Endothelial cell of umbilical vein (primary cell): ENCODE data around the gene TOR1B. TPM values are rescaled to one million over a fixed set of nuclear protein-coding genes. Genes with fewer than 3 reads are reported as not detected.
"Not testable (repeated sequence)": the region's sequence is repeated elsewhere in the genome, so short reads cannot be mapped to it uniquely, and the experiment has no call there.

Source experiments
- BruUV-seq: library from RNA; stranded (reverse); fragments of 400-500 nt; replicated peaks from 2 replicates; lab custom pipeline; 2021; lab: Mats Ljungman, UMichigan
- CTCF ChIA-PET: fragments of 300-600, 350-600 bp; sonication (Branson Sonifier 250); formaldehyde crosslinking; loops from one replicate; lab custom pipeline; 2021; ENCODE audit warnings: antibody characterized with exemption, inconsistent platforms; lab: Charles Lee
- POLR2A ChIA-PET: fragments of 300-600, 350-600 bp; sonication (Branson Sonifier 250); formaldehyde crosslinking; loops from one replicate; lab custom pipeline; 2021; ENCODE audit warnings: antibody characterized with exemption, inconsistent platforms; lab: Charles Lee
- DNase-seq: peaks from one replicate; pipeline ENCODE4 v3.0.0-alpha.2; 2011; ENCODE audit warnings: low read depth, low spot score
- FAIRE-seq: peaks from 2 replicates; lab custom pipeline; 2011; peaks lifted over from hg19 to GRCh38; lab: Jason Lieb, UNC
- H2AFZ ChIP-seq: 2 replicates; pipeline ENCODE4 v1.6.0; 2012; ENCODE audit warnings: low read depth, low read length, control low read depth, inconsistent platforms
- H3K27ac ChIP-seq: 2 replicates; pipeline ENCODE4 v1.5.1; 2011; ENCODE audit warnings: low read depth, mild to moderate bottlenecking, control low read depth, low read length, moderate library complexity; ENCODE audit not compliant: insufficient read depth
- H3K27me3 ChIP-seq, 2 experiments: 2 replicates each; pipeline versions ENCODE4 v1.6.0 to v1.6.1; 2011; ENCODE audit warnings: low read length in 2 of 2, mixed read lengths in 1 of 2; ENCODE audit not compliant: control insufficient read depth in 2 of 2, insufficient read depth in 2 of 2
- H3K36me3 ChIP-seq, 2 experiments: 2 replicates in 1 of 2; 3 replicates in 1 of 2; pipeline ENCODE4 v1.5.1; 2011; ENCODE audit warnings: low read length in 2 of 2, mild to moderate bottlenecking in 1 of 2, moderate library complexity in 1 of 2; ENCODE audit not compliant: control insufficient read depth in 2 of 2, insufficient read depth in 2 of 2; ENCODE audit errors: extremely low read depth in 1 of 2
- H3K4me1 ChIP-seq: 3 replicates; pipeline ENCODE4 v1.5.1; 2011; ENCODE audit warnings: mild to moderate bottlenecking, low read length; ENCODE audit not compliant: control insufficient read depth, insufficient read depth; ENCODE audit errors: extremely low read depth
- H3K4me2 ChIP-seq: 2 replicates; pipeline ENCODE4 v1.6.1; 2011; ENCODE audit warnings: low read length, control low read depth, mixed read lengths; ENCODE audit not compliant: insufficient read depth
- H3K4me3 ChIP-seq, 3 experiments: fragments of 200-600 bp in 1 of 3; sonication (generic), shearing (Covaris generic) in 1 of 3; replicated peaks in 1 of 3; 2 replicates each; pipeline ENCODE4 v1.5.1; 2011 to 2016; ENCODE audit warnings: control low read depth in 3 of 3, low read length in 3 of 3, mild to moderate bottlenecking in 2 of 3, inconsistent platforms in 1 of 3, low read depth in 1 of 3, moderate library complexity in 1 of 3; ENCODE audit not compliant: insufficient read depth in 1 of 3
- H3K79me2 ChIP-seq: 2 replicates; pipeline ENCODE4 v1.6.0; 2012; ENCODE audit warnings: low read length, inconsistent platforms; ENCODE audit not compliant: control insufficient read depth, insufficient read depth
- H3K9ac ChIP-seq: replicated peaks from 2 replicates; pipeline ENCODE3; 2011; ENCODE audit warnings: low read length, control low read depth; ENCODE audit not compliant: insufficient read depth; ENCODE audit errors: extremely low read depth
- H3K9me1 ChIP-seq: replicated peaks from 3 replicates; pipeline ENCODE4 v1.6.0; 2011; ENCODE audit warnings: mild to moderate bottlenecking, low read length; ENCODE audit not compliant: control insufficient read depth, insufficient read depth; ENCODE audit errors: extremely low read depth
- H3K9me3 ChIP-seq: replicated peaks from 2 replicates; pipeline ENCODE4 v1.5.1; 2012; ENCODE audit warnings: low read length, inconsistent platforms; ENCODE audit not compliant: control insufficient read depth, insufficient read depth
- H4K20me1 ChIP-seq: replicated peaks from 2 replicates; pipeline ENCODE3; 2011; ENCODE audit warnings: mild to moderate bottlenecking, low read length; ENCODE audit not compliant: control insufficient read depth, insufficient read depth; ENCODE audit errors: extremely low read depth
- CTCF ChIP-seq, 2 donors: IDR thresholded peaks; 1 replicate in 1 of 2; 2 replicates in 1 of 2; pipeline ENCODE4 v1.5.1; 2011; ENCODE audit warnings: low read length in 2 of 2, mild to moderate bottlenecking in 2 of 2, moderate library complexity in 2 of 2, control low read depth in 1 of 2, inconsistent platforms in 1 of 2, low read depth in 1 of 2; ENCODE audit not compliant: insufficient read depth in 1 of 2; ENCODE audit errors: extremely low read depth in 1 of 2
- JUN ChIP-seq: IDR thresholded peaks from 2 replicates; pipeline ENCODE4 v1.6.1; 2011; ENCODE audit warnings: borderline replicate concordance, low read depth; ENCODE audit not compliant: insufficient read length, insufficient read depth
- dilution Hi-C: fragments of 300-500 bp; cut with MboI; formaldehyde crosslinking; loops from one replicate; pipeline ENCODE4 v1.15.0; 2019; ENCODE audit warnings: low sequenced_read_pairs; ENCODE audit not compliant: extremely low pct_ligation_motif_present
- intact Hi-C: fragments of 100-400 bp; cut with micrococcal nuclease; formaldehyde crosslinking; loops from one replicate; pipeline ENCODE4 v1.10.0; 2022
- polyA plus RNA-seq, 4 experiments: library from polyadenylated mRNA; depleted of rRNA in 3 of 4; stranded (reverse) in 3 of 4; unstranded in 1 of 4; fragments of >200 nt; gene quantifications; 2 replicates each; pipeline versions ENCODE4 v1.2.1 to v1.2.3, GENCODE V29; 2011 to 2012; ENCODE audit warnings: missing spikeins in 1 of 4
- total RNA-seq: library from RNA; stranded (reverse); gene quantifications from 2 replicates; pipeline ENCODE4 v1.2.3, GENCODE V29; 2021

The TOR1B gene
- total and polyA plus RNA-seq, 2 donors (not counting 3 experiments of a cell fraction or from before 2014, with no cell fraction given): 27.0 to 29.5 TPM

GRCh38 chr9:129783516-129784361 lies 19.2 kb upstream of the TOR1B start:
- Histone ChIP-seq H2AFZ (no peak overlapping the region), H3K79me2 (no peaks in the 10 kb centered on the region), H3K9me1 (no peaks in the 10 kb centered on the region), H3K4me1 (no peaks in the 10 kb centered on the region), H4K20me1 (no peaks in the 10 kb centered on the region), H3K27ac (no peak overlapping the region), H3K9me3 (no peaks in the 10 kb centered on the region), H3K9ac (no peak overlapping the region), H3K27me3 (peaks cover 0 to 2% of the 10 kb centered on the region in 2 experiments), H3K4me2 (no peak overlapping the region), H3K36me3 (no peaks in the 10 kb centered on the region), H3K4me3 (no peak overlapping the region)
- ChIA-PET POLR2A (no interaction called here), CTCF (interaction anchor here (0.6 to 8.2 kb wide), 13 partner anchors 8 to 672 kb away, joined by 3 to 127 read pairs (median 3); no protein-coding TSS in a partner anchor)
- FAIRE-seq (peak; percentile 96), DNase-seq (peak; percentile 62)
- dilution Hi-C loops: no loop called here
- intact Hi-C loops: loop anchor here (1.0 to 5.0 kb wide), 4 partner anchors 46 to 646 kb away; partner anchors contain the start of gene ASB6
- TF ChIP-seq JUN (no peak), CTCF (IDR thresholded peaks at IDR 0.05; ENCODE audit: extremely low read depth in 1 of 2, insufficient read depth in 1 of 2, low read depth in 1 of 2, low read length in 2 of 2) (peak; percentile 81 to 84)
- BruUV-seq: no TSS peak

GRCh38 chr9:129784970-129785369 lies 18.0 kb upstream of the TOR1B start:
- BruUV-seq, FAIRE-seq, H4K20me1 ChIP-seq, H3K9me3 ChIP-seq, H3K9ac ChIP-seq, H3K9me1 ChIP-seq, dilution Hi-C loops, H3K27ac ChIP-seq, H3K79me2 ChIP-seq, H3K4me3 ChIP-seq, H2AFZ ChIP-seq, DNase-seq, POLR2A ChIA-PET, H3K27me3 ChIP-seq, H3K4me1 ChIP-seq, H3K36me3 ChIP-seq, H3K4me2 ChIP-seq: not testable (repeated sequence)
- intact Hi-C loops: loop anchor here (5.0 kb wide), 1 partner anchor 648 kb away; no protein-coding TSS in a partner anchor
- CTCF ChIA-PET: interaction anchor here (0.7 to 8.2 kb wide), 7 partner anchors 9 to 646 kb away, joined by 3 to 127 read pairs (median 3); no protein-coding TSS in a partner anchor
